ENCODE measurements around the gene ARID3B. TPM values are rescaled to one million over a fixed set of nuclear protein-coding genes. Genes with fewer than 3 reads are reported as not detected.

The ARID3B gene
- total and polyA plus RNA-seq, 2 of the 13 experiments (the other 11 are each of a cell fraction or from before 2014, with no cell fraction given): 5.3 to 12.8 TPM

DNA sequence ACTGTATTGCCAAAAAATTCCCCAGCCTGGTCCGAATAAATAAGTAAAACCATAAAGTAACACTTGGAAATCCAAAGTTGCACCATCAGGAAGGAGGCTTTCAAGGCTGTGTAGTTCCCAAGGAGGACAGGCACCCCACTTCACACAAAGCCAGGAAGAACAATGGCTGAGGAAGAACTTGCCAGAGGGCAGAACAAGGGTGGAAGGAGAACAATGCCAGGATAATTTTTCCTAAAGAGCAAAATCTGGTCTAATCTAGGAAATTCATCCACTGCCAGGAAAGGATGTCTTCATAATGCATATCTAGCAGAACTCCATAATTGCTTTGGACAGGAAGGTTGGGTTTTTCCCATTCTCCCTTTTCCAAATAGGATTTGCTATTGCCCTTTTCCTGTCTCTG, 15.7 kb upstream of the ARID3B start:
- BruUV-seq (replicated peaks): no TSS peak
- Histone ChIP-seq H3K27me3 (ENCODE audit: control insufficient read depth in 1 of 2, insufficient read depth in 2 of 2, low read length in 2 of 2) (no peaks in the 10 kb centered on the region), H3K27ac (ENCODE audit: extremely low read length, insufficient read depth, low read length) (no peak overlapping the region), H4K20me1 (ENCODE audit: insufficient read depth, low read length) (no peaks in the 10 kb centered on the region), H3K4me1 (ENCODE audit: insufficient read depth, low read length) (no peaks in the 10 kb centered on the region), H3K9ac (ENCODE audit: insufficient read depth, low read depth, low read length) (no peak overlapping the region), H2AFZ (ENCODE audit: low read length) (no peak overlapping the region), H3K36me3 (replicated peaks in 1 of 2; ENCODE audit: control insufficient read depth in 1 of 2, insufficient read depth in 2 of 2, low read length in 2 of 2) (no peaks in the 10 kb centered on the region), H3K4me3 (replicated peaks in 1 of 3; ENCODE audit: insufficient read depth in 1 of 3, low read depth in 2 of 3, low read length in 3 of 3) (no peak overlapping the region), H3K4me2 (ENCODE audit: low read depth, low read length) (no peak overlapping the region), H3K79me2 (ENCODE audit: insufficient read depth, low read length) (no peaks in the 10 kb centered on the region), H3K9me3 (ENCODE audit: low read length) (no peaks in the 10 kb centered on the region)
- FAIRE-seq (no peak), ATAC-seq (no peak), DNase-seq (ENCODE audit: low spot score) (no peak)
- TF ChIP-seq, protein P1, sequence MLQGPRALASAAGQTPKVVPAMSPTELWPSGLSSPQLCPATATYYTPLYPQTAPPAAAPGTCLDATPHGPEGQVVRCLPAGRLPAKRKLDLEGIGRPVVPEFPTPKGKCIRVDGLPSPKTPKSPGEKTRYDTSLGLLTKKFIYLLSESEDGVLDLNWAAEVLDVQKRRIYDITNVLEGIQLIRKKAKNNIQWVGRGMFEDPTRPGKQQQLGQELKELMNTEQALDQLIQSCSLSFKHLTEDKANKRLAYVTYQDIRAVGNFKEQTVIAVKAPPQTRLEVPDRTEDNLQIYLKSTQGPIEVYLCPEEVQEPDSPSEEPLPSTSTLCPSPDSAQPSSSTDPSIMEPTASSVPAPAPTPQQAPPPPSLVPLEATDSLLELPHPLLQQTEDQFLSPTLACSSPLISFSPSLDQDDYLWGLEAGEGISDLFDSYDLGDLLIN (CRISPR knock-in tag; IDR thresholded peaks at IDR 0.05; ENCODE audit: borderline replicate concordance): no peak
- TF ChIP-seq, protein P2, sequence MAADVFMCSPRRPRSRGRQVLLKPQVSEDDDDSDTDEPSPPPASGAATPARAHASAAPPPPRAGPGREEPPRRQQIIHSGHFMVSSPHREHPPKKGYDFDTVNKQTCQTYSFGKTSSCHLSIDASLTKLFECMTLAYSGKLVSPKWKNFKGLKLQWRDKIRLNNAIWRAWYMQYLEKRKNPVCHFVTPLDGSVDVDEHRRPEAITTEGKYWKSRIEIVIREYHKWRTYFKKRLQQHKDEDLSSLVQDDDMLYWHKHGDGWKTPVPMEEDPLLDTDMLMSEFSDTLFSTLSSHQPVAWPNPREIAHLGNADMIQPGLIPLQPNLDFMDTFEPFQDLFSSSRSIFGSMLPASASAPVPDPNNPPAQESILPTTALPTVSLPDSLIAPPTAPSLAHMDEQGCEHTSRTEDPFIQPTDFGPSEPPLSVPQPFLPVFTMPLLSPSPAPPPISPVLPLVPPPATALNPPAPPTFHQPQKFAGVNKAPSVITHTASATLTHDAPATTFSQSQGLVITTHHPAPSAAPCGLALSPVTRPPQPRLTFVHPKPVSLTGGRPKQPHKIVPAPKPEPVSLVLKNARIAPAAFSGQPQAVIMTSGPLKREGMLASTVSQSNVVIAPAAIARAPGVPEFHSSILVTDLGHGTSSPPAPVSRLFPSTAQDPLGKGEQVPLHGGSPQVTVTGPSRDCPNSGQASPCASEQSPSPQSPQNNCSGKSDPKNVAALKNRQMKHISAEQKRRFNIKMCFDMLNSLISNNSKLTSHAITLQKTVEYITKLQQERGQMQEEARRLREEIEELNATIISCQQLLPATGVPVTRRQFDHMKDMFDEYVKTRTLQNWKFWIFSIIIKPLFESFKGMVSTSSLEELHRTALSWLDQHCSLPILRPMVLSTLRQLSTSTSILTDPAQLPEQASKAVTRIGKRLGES (CRISPR knock-in tag; IDR thresholded peaks at IDR 0.05; ENCODE audit: borderline replicate concordance): no peak
- intact Hi-C loops (cut with micrococcal nuclease; ENCODE audit: unreplicated experiment): no loop called here
- in situ Hi-C loops (cut with HindIII; ENCODE audit: extremely low pct_ligation_motif_present, low pct_unique_long_range_greater_than_20kb): no loop called here
- ChIA-PET POLR2A (no interaction called here), CTCF (ENCODE audit: low intra/inter-chr PET ratio, low total read pairs) (no interaction called here)
- 44% methylated on average over 1 of the region's 1 CpG for whole genome bisulfite sequencing (ENCODE audit: low lambda C conversion rate)

DNA sequence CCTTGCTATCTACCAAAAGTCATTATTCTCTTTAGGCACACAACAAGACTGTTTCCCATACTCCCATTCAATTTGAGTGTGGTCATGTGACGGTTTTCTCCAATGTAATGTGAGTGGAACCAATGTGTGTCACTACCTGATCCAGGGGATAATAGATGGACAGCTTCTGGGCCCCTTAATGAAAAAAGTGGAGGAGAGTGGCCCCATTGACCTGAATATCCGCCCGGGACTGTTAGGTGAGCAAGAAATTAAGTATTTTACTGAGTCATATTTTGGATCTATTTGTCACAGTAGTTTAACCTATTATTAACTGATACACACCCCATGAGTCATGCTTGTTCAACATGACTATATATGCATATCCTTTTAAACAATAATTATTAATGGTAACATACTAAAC, 15.1 kb upstream of the ARID3B start:
- no TSS peak for BruUV-seq (replicated peaks)
- CTCF ChIA-PET (ENCODE audit: low intra/inter-chr PET ratio, low total read pairs): no interaction called here
- DNase-seq (ENCODE audit: low spot score): no peak
- TF ChIP-seq KDM2A (CRISPR knock-in tag; IDR thresholded peaks at IDR 0.05; ENCODE audit: borderline replicate concordance, low read depth) (no peak), ATM (IDR thresholded peaks at IDR 0.05; ENCODE audit: borderline replicate concordance) (no peak), TAF1 (CRISPR knock-in tag; IDR thresholded peaks at IDR 0.05) (no peak), SNRNP70 (IDR thresholded peaks at IDR 0.05; ENCODE audit: low read depth, low read length) (no peak), ZNF883 (CRISPR knock-in tag; IDR thresholded peaks at IDR 0.05; ENCODE audit: not compliant biosample characterization) (no peak), ELK4 (CRISPR knock-in tag; IDR thresholded peaks at IDR 0.05; ENCODE audit: borderline replicate concordance) (no peak), ZC3H4 (CRISPR knock-in tag; IDR thresholded peaks at IDR 0.05; ENCODE audit: borderline replicate concordance) (no peak), ZFP36L2 (CRISPR knock-in tag; IDR thresholded peaks at IDR 0.05) (no peak), ZMAT3 (CRISPR knock-in tag; conservative IDR thresholded peaks at IDR 0.05) (no peak)
- TF ChIP-seq, protein P3, sequence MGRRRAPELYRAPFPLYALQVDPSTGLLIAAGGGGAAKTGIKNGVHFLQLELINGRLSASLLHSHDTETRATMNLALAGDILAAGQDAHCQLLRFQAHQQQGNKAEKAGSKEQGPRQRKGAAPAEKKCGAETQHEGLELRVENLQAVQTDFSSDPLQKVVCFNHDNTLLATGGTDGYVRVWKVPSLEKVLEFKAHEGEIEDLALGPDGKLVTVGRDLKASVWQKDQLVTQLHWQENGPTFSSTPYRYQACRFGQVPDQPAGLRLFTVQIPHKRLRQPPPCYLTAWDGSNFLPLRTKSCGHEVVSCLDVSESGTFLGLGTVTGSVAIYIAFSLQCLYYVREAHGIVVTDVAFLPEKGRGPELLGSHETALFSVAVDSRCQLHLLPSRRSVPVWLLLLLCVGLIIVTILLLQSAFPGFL (CRISPR knock-in tag; IDR thresholded peaks at IDR 0.05): no peak

More for the DNA sequence above, 15.1 kb upstream of the ARID3B start:
- 64% methylated on average over 3 of the region's 3 CpGs for WGBS (ENCODE audit: low lambda C conversion rate)
- Histone ChIP-seq H3K4me3 (replicated peaks in 1 of 3; ENCODE audit: insufficient read depth in 1 of 3, low read depth in 2 of 3, low read length in 3 of 3) (no peak overlapping the region), H3K79me2 (ENCODE audit: insufficient read depth, low read length) (no peaks in the 10 kb centered on the region), H2AFZ (ENCODE audit: low read length) (no peak overlapping the region), H3K4me2 (ENCODE audit: low read depth, low read length) (no peak overlapping the region), H4K20me1 (ENCODE audit: insufficient read depth, low read length) (no peaks in the 10 kb centered on the region), H3K27ac (ENCODE audit: extremely low read length, insufficient read depth, low read length) (no peak overlapping the region), H3K36me3 (replicated peaks in 1 of 2; ENCODE audit: control insufficient read depth in 1 of 2, insufficient read depth in 2 of 2, low read length in 2 of 2) (no peaks in the 10 kb centered on the region), H3K27me3 (ENCODE audit: control insufficient read depth in 1 of 2, insufficient read depth in 2 of 2, low read length in 2 of 2) (no peaks in the 10 kb centered on the region), H3K9me3 (ENCODE audit: low read length) (no peaks in the 10 kb centered on the region), H3K4me1 (ENCODE audit: insufficient read depth, low read length) (peaks cover 5% of the 10 kb centered on the region), H3K9ac (ENCODE audit: insufficient read depth, low read depth, low read length) (no peak overlapping the region)
- ATAC-seq: no peak
- POLR2A ChIA-PET: interaction anchor here (0.6 kb wide), 1 partner anchor 26 kb away, joined by 3 read pairs; no protein-coding TSS in a partner anchor
- no peak for FAIRE-seq
- in situ Hi-C loops (cut with HindIII; ENCODE audit: extremely low pct_ligation_motif_present, low pct_unique_long_range_greater_than_20kb) (no loop called here), intact Hi-C loops (cut with micrococcal nuclease; ENCODE audit: unreplicated experiment) (no loop called here)

All from HepG2 (cell line).